ENCODE measurements around the gene MRPL10. TPM values are rescaled to one million over a fixed set of nuclear protein-coding genes. Genes with fewer than 3 reads are reported as not detected.

The MRPL10 gene
- total and polyA plus RNA-seq, 10 of the 15 experiments (the other 5 are each of a cell fraction or from before 2014, with no cell fraction given), result 18.9 to 61.9 (median 47.3) TPM

DNA sequence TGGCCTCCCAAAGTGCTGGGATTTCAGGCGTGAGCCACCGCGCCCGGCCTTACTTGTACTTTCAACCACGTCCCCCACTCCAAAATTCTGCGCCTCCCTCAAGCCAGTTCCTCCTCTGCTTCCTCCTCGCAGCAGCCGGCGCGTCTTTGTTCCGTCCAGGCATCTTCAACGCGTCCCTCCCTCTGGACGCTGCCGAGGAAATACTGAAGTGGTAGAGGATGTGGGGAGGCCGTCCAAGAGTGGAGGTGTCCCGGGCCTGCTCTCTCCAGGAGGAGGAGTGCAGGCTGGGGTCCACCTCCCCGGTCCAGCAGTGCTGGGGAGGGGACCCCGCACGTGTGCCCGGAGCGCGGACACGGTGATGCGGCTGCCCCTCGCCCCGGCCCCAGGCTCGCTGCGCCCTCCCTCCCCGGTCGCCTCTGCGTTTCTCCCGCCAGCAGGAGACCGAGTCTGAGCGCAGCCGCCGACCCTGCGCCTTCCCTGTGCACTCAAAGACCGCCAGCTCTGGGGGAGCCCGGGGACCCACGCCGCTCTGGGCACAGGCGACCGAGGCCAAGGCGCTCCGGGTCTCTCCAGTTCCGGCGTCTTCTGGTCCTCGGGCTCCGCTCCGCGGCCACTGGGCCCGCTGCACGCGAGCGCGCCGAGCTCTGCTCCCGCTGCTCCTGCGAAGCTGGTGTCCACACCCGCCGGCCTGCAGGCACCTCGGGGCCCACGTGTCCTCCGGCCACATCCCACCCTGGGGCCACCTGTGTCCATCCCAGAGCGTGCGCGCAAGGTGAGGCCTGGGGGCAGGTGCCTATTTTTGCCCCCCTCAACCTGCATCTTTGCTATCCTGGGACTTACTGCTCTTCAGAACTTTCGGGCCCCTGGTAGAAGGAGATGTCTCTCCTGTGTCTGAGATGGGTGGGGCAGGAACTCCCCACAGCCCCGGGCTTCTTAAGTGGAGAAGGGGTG is 41.5 kb downstream of the MRPL10 start (continued):
- TF ChIP-seq, protein P1, sequence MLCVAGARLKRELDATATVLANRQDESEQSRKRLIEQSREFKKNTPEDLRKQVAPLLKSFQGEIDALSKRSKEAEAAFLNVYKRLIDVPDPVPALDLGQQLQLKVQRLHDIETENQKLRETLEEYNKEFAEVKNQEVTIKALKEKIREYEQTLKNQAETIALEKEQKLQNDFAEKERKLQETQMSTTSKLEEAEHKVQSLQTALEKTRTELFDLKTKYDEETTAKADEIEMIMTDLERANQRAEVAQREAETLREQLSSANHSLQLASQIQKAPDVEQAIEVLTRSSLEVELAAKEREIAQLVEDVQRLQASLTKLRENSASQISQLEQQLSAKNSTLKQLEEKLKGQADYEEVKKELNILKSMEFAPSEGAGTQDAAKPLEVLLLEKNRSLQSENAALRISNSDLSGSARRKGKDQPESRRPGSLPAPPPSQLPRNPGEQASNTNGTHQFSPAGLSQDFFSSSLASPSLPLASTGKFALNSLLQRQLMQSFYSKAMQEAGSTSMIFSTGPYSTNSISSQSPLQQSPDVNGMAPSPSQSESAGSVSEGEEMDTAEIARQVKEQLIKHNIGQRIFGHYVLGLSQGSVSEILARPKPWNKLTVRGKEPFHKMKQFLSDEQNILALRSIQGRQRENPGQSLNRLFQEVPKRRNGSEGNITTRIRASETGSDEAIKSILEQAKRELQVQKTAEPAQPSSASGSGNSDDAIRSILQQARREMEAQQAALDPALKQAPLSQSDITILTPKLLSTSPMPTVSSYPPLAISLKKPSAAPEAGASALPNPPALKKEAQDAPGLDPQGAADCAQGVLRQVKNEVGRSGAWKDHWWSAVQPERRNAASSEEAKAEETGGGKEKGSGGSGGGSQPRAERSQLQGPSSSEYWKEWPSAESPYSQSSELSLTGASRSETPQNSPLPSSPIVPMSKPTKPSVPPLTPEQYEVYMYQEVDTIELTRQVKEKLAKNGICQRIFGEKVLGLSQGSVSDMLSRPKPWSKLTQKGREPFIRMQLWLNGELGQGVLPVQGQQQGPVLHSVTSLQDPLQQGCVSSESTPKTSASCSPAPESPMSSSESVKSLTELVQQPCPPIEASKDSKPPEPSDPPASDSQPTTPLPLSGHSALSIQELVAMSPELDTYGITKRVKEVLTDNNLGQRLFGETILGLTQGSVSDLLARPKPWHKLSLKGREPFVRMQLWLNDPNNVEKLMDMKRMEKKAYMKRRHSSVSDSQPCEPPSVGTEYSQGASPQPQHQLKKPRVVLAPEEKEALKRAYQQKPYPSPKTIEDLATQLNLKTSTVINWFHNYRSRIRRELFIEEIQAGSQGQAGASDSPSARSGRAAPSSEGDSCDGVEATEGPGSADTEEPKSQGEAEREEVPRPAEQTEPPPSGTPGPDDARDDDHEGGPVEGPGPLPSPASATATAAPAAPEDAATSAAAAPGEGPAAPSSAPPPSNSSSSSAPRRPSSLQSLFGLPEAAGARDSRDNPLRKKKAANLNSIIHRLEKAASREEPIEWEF (IDR thresholded peaks at IDR 0.05; ENCODE audit: insufficient replicate concordance, low read depth, low read length), result no peak
- TF ChIP-seq STAT1 (conservative IDR thresholded peaks at IDR 0.05) (no peak), TCF12 (IDR thresholded peaks at IDR 0.05; ENCODE audit: low read depth, low read length) (no peak), POLR2AphosphoS2 (IDR thresholded peaks at IDR 0.05; ENCODE audit: low read depth, low read length) (no peak), RAD21 (IDR thresholded peaks at IDR 0.05; ENCODE audit: insufficient read depth, low read depth, low read length) (peak; percentile 50), EZH2 (IDR thresholded peaks at IDR 0.05; ENCODE audit: borderline replicate concordance, control insufficient read depth, low read depth, low read length) (no peak), CBFB (IDR thresholded peaks at IDR 0.05; ENCODE audit: low read depth) (no peak), PAX8 (IDR thresholded peaks at IDR 0.05) (no peak)
- TF ChIP-seq, protein P2, sequence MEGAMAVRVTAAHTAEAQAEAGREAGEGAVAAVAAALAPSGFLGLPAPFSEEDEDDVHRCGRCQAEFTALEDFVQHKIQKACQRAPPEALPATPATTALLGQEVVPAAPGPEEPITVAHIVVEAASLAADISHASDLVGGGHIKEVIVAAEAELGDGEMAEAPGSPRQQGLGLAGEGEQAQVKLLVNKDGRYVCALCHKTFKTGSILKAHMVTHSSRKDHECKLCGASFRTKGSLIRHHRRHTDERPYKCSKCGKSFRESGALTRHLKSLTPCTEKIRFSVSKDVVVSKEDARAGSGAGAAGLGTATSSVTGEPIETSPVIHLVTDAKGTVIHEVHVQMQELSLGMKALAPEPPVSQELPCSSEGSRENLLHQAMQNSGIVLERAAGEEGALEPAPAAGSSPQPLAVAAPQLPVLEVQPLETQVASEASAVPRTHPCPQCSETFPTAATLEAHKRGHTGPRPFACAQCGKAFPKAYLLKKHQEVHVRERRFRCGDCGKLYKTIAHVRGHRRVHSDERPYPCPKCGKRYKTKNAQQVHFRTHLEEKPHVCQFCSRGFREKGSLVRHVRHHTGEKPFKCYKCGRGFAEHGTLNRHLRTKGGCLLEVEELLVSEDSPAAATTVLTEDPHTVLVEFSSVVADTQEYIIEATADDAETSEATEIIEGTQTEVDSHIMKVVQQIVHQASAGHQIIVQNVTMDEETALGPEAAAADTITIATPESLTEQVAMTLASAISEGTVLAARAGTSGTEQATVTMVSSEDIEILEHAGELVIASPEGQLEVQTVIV (IDR thresholded peaks at IDR 0.05; ENCODE audit: borderline replicate concordance, partially characterized antibody), result no peak
